ENCODE data around the gene EIF3K.

The EIF3K gene

GRCh38 chr19:38649305-38650171 lies 30.6 kb downstream of the EIF3K start:
- DNase-seq (ENCODE audit: low read depth in 2 of 2), result no peak

GRCh38 chr19:38650172-38650775 lies 31.3 kb downstream of the EIF3K start:
- no peak for DNase-seq (ENCODE audit: low read depth in 2 of 2)

DNA sequence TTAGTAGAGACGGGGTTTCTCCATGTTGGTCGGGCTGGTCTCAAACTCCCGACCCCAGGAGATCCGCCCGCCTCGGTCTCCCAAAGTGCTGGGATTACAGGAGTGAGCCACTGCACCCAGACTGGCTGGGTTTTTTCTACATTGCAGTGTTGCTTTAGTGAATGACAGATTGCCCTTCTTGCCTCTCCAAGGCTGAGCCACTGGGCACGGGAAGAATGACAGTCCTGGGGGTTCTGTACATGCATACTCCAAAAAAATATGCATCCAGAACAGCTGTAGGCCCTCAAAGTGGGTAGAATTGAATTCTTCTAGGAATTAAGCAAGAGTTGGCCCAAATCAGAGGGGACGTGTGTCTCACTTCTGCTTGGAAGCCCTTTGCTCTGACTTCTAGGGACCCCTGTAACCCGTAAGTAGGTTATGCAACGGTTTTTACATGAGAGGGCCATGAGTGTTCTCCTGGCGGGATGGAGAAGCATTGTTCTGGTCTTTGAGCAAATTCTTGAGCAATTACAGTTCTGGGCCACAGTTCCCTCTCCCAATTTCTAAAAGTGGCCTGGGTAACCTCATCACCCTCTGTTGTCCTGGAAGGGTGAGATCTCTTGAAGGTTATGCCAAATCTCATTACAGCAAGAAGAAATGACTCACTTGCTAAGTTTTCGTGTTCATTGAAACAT lies 32.1 kb downstream of the EIF3K start:
- DNase-seq (ENCODE audit: low read depth in 2 of 2), result no peak

GRCh38 chr19:38653028-38653571 lies 34.1 kb downstream of the EIF3K start:
- no peak for DNase-seq (ENCODE audit: low read depth in 2 of 2)

GRCh38 chr19:38654628-38655055 lies 35.7 kb downstream of the EIF3K start:
- DNase-seq (ENCODE audit: low read depth in 2 of 2), result no peak

- peak in 1 of 2 donors; percentile 24 for DNase-seq (ENCODE audit: low read depth in 2 of 2)
These were observed 36.3 kb downstream of the EIF3K start for GRCh38 chr19:38655148-38655824.

- DNase-seq (ENCODE audit: low read depth in 2 of 2), result peak in 1 of 2 donors; percentile 30
These were observed 37.4 kb downstream of the EIF3K start for GRCh38 chr19:38656171-38656981.

GRCh38 chr19:38657633-38658222 lies 38.7 kb downstream of the EIF3K start:
- DNase-seq (ENCODE audit: low read depth in 2 of 2), result no peak

GRCh38 chr19:38658462-38659306 lies 39.7 kb downstream of the EIF3K start:
- DNase-seq (ENCODE audit: low read depth in 2 of 2), result no peak

DNA sequence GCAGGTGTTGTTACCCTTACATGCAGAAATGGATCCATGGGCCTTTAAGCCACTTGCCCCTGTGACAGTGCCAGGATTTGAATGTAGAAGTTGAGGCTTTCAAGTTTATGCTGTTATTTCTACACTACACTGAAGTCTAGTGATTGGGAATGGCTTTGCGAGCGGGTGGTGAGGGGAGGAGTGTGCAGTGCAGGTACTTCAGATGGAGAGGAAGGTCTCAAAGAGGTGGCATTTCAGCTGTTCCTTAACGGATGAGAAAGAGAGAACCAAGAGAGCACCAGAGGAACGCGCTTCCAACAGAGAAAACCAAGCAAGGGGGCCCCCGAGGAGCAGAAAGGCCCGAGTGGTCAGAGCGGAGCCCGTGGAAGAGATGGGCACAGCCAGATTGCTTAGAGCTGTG lies 41.7 kb downstream of the EIF3K start:
- no peak for DNase-seq (ENCODE audit: low read depth in 2 of 2)

DNA sequence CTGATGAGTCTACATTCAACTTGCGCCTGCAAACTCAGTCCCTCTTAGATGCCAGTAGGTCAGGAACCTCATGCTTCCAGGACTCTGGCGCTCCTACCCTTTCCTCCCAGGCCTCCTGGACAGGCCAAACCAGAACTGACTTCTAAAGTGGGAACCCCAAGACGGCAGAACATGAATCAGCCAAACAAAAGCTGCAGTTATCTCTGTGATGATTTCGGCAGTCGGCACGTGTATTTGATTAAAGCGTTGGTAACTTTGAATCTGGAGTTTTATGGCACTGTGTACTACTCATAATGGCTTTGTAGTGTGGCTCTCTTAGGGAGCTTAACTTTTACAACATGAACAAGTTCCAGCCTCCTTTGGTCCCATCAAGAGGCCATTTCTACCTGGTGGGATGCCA lies 42.1 kb downstream of the EIF3K start:
- no peak for DNase-seq (ENCODE audit: low read depth in 2 of 2)

DNA sequence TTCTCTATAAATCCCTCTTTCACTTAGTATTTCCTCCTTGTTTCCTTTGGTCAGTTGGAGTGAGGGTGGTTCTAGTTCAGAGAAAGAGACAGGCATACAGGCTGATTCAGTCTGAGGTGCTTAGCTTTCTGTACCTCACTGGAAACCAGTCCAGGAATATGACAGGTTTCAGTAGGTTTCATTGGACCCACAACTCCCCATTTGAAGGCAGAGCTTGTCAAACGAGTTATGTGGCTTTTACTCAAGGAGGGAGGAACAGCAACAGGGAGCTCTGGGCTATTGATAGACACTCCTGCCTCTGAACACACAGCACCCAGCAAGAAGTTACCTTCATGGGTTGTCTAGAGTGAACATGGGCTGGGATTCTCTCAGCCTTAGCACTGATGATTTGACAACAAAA lies 43.0 kb downstream of the EIF3K start:
- DNase-seq (ENCODE audit: low read depth in 2 of 2), result no peak

DNA sequence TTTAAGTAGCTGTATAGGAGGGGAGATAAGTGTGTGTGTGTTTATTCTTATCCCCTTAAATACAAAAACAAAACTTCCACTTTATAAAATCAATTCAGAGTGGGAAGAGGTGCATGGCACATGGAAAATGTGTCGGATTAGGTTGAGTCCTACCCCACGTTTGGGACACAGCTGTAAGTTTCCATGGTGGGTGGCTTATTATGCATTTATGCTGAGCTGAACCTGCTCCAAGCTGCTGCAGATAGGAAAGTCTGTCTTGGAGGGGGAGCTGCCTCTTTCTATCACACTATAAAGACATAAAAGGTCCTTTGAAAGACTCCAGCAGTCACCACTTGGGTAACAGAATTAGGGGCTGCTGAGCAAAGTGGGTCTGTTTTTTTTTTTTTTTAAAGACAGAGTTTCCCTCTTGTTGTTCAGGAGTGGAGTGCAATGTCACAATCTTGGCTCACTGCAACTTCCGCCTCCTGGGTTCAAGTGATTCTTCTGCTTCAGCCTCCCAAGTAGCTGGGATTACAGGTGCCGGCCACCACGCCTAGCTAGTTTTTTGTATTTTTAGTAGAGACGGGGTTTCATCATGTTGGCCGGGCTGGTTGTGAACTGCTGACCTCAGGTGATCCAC lies 43.7 kb downstream of the EIF3K start:
- DNase-seq (ENCODE audit: low read depth in 2 of 2), result no peak

GRCh38 chr19:38663156-38663651 lies 44.2 kb downstream of the EIF3K start:
- no peak for DNase-seq (ENCODE audit: low read depth in 2 of 2)

DNA sequence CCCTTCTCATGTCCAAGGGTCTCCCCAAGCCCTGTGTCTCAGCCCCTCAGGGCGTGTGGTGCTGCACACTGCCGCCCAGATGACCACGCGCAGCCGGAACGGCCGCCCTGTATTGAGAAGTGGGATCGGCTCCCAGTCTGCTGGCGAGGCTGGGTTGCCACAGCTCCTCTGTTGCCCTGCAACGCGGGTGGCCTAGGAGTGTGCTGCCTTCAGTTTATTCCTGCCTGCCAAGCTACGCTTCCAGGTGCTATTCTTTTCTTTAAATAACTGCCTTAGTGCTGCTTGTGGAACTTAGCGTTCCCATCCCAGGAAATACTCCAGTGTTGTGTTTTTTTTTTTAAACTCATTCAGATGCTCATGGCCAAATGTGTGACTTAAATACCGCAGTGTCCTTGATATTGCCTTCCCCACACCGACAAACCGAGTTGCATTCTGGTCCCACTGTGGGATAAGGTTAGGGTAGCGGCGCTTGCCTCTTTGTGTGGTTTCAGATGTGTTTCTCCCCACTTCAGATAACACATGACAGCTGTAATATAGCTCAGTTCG lies 45.0 kb downstream of the EIF3K start:
- DNase-seq (ENCODE audit: low read depth in 2 of 2), result no peak

GRCh38 chr19:38664503-38665211 lies 45.7 kb downstream of the EIF3K start:
- DNase-seq (ENCODE audit: low read depth in 2 of 2), result no peak

DNA sequence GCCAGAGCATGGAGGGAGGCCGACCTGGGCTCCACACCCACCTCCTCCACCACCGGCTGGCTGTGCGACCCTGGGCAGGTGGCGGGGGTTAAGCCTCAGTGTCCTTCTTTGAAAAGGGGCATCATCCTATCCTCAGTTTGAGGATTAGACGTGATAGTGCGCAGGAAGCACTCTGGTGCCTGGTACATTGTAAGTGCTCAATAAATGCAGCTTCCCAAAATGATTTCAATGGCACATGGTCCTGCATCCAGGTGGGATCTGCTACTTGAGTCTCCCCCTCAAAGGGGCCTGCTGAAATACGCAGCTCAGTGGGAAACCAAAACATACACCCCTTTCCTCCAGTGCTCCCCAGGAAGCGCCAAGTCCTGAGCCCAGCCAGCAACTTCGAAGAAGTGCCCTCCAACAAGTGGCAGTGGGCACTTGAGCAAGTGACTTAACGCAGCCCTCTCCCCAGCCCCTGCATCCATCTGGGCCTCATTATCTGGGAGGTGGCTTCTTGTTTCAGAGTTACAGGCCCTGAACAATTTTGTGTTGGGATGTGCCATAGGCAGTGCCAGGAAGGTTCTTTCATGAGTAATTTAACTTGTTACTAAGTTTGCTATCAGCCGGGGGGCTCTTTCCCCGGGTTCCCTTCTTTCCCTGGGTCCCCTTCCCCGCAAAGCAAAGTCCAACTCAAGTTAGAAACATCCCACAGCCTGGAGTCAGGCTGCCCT lies 46.4 kb downstream of the EIF3K start:
- no peak for DNase-seq (ENCODE audit: low read depth in 2 of 2)

All from activated CD4-positive, alpha-beta T cell treated with anti-CD3 and anti-CD28 coated beads for 24 hours (primary cell).